NCI-H128 (cell line): ENCODE measurements around the gene MRPL42.
A peak's percentile ranks its signal among the peaks of the same experiment; 100 is the strongest.
"Not testable (repeated sequence)": the region's sequence is repeated elsewhere in the genome, so short reads cannot be mapped to it uniquely, and the experiment has no call there.

Experiments used
- DNase-seq: peaks from one replicate; lab custom pipeline; 2025; ENCODE audit not compliant: unreplicated experiment; lab: John Stamatoyannopoulos, UW

MRPL42 gene

GRCh38 chr12:93443576-93443975 lies 23.7 kb upstream of the MRPL42 start:
- no peak for DNase-seq

DNA sequence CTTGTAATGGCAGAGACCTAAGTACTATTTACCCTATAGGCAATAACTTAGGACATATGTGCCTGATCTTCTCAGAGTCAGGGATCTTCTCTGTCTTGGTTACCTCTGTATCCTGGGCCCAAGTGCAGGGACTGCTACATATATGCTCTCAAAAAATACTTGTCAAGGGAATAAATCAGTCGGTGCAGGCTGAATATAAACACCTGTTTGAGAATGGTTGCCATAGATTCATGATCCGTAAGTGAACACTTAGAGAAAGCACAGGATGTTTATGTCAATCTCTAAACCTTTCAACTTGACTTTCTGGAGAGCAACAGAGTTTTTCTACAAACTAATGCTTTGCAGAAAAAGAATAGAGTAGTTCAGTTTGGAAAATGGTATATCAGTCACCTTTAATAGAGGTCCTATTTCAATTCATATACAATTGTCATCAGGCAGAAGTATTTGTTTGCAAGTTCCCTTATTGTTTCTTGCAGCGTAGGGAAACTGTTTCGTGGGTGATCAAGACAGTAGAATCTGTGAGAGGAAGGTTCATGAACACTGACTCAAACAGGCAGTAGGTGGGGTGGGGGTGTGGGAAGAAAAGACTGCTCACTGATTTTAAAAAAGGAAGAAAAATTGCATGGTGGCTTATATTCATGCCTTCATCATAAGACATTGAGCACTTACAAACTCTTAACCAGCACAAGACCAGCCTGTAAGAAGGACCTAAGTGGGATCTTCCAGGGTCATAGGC lies 19.6 kb upstream of the MRPL42 start:
- DNase-seq = peak; percentile 51

DNA sequence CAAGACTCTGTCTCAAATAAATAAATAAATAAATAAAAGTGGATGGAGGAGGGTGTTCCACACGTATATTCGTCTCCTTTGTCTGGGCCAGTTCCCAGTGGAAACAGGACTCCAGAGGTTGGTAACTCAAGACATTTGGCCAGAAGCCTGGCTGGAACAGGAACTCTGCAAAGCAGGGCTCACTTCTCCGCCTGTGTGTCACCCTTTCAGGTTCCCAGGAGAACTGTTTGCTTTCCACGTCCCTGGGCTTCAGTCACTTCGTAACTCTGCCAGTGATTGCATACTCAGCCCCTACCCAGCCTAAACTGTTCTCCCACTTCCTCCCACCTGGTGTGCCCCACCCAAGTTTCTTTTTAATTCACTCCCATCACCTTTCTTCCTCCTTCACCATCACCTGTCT lies 18.5 kb upstream of the MRPL42 start:
- no peak for DNase-seq

DNA sequence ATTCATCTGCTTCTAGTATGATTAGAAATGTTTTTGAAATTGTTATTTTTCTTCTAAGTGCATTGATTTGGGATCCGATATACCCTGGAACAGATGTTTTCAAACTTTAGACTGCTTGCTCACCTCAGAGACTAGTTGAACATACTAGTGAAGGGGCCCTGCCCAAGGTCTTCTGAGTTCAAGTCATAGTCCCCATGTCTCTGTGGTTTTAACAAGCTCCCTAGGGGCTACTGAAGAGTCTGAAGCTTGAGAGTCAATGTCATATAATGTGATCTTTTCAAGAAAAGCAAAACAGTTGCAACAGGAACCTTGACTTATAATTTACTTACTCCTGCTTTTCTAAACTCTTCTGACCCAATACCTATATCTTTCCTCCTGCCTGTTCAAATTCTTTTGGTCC lies 18.0 kb upstream of the MRPL42 start:
- DNase-seq = no peak

- no peak for DNase-seq
Observed at GRCh38 chr12:93451423-93452158, 15.7 kb upstream of the MRPL42 start.

GRCh38 chr12:93453633-93454032 lies 13.7 kb upstream of the MRPL42 start:
- no peak for DNase-seq

DNA sequence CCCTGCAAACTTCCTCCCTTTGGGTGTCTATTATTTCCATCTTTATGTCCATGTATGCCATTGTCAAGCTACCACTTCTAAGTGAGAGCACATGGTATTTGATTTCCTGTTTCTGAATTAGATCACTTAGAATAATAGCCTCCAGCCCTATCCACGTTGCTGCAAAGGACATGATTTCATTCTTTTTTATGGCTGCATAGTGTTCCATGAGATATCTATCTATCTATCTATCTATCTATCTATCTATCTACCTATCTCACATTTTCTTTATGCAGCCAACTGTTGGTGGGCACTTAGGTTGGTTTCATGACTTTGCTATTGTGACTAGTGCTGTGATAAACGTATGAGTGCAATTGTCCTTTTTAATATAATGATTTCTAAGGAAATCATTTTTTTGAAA lies 11.2 kb upstream of the MRPL42 start:
- no peak for DNase-seq

DNA sequence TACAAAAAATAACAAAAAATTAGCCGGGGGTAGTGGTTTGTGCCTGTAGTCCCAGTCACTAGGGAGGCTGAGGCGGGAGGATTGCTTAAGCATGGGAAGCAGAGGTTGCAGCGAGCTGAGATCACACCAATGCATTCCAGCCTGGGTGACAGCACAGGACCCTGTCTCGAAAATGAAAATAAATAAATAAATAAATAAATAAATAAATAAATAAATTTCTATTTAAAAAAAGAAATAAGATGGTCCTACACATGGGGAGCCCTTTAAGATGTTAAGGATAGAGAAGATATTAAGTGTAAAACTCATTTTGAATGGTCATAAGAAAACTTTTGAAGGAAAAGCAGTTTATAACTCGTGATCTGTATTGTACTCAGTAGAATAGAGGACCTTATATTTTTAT lies 8.2 kb upstream of the MRPL42 start:
- DNase-seq = no peak

- DNase-seq = no peak
Observed at GRCh38 chr12:93460003-93460402, 7.3 kb upstream of the MRPL42 start.

GRCh38 chr12:93460902-93461301 lies 6.4 kb upstream of the MRPL42 start:
- DNase-seq = no peak

GRCh38 chr12:93461503-93461902 lies 5.8 kb upstream of the MRPL42 start:
- no peak for DNase-seq

- no peak for DNase-seq
Observed at GRCh38 chr12:93465841-93466240, 1.5 kb upstream of the MRPL42 start.

GRCh38 chr12:93466625-93467350 lies 526 bp upstream of the MRPL42 start:
- no peak for DNase-seq

DNA sequence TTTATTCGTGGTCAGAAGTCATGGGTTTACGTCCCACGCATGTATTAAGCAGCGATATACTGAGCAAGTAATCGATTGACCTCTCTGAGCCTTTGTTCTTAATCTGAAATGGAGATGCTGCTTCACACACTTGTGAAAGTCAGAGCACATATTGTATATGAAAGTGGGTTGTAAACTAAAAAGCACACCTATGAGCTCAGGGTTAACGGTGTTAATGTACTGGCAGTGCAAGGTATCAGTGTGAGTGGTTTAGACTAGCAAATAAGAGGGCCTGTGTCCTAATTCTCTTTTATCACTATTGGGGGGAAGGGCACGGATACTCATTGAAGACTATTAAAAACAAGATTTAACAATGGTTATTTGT lies 676 bp downstream of the MRPL42 start:
- no peak for DNase-seq

GRCh38 chr12:93469386-93469785 lies 2.1 kb downstream of the MRPL42 start:
- no peak for DNase-seq

GRCh38 chr12:93476555-93476954 lies 9.2 kb downstream of the MRPL42 start:
- DNase-seq = no peak

DNA sequence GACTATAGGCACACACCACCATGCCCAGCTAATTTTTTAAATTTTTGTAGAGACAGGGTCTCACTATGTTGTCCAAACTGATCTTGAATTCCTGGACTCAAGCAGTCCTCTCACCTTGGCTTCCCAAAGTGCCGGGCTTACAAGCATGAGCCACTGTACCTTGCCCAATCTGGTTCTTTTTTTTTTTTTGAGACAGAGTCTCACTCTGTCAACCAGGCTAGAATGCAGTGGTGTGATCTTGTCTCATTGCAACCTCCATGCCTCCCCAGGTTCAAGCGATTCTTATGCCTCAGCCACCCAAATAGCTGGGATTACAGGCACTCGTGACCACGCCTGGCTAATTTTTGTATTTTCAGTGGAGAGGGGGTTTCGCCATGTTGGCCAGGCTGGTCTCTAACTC lies 15.4 kb downstream of the MRPL42 start:
- no peak for DNase-seq

GRCh38 chr12:93483151-93483807 lies 16.0 kb downstream of the MRPL42 start:
- DNase-seq = no peak

DNA sequence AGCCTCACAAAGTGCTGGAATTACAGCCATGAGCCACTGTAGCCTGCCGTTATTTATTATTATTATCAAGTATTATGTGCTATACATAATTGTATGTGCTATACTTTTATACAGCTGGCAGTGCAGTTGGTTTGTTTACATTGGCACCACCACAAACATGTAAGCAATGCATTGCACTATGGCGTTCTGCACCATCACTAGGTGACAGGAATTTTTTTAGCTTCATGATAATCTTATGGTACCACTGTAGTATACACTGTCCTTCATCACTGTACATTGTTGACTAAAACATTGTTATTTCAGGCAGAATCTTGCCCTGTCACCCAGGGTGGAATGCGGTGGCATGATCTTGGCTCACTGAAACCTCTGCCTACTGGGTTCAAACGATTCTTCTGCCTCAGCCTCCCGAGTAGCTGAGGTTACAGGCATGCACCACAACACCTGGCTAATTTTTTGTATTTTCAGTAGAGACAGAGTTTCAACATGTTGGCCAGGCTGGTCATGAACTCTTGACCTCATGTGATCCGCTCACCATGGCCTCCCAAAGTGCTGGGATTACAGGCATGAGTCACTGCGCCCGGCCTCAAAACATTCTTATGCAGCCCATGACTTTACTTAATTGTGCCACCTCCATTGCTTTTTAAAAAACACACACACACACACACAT lies 17.1 kb downstream of the MRPL42 start:
- DNase-seq = no peak

- not testable (repeated sequence) for DNase-seq
Observed at GRCh38 chr12:93492808-93493207, 25.5 kb downstream of the MRPL42 start.

- no peak for DNase-seq
Observed at GRCh38 chr12:93494096-93494495, 26.8 kb downstream of the MRPL42 start.
